SW480 (cell line): ENCODE measurements around the gene RXFP4.
A peak's percentile ranks its signal among the peaks of the same experiment; 100 is the strongest.

Source experiments
- DNase-seq: peaks from one replicate; pipeline ENCODE4 v3.0.0-alpha.2; 2016; ENCODE audit warnings: low spot score

Gene RXFP4

GRCh38 chr1:155931332-155932038 lies 10.0 kb upstream of the RXFP4 start:
- peak; percentile 34 for DNase-seq

- DNase-seq: no peak
These were observed 9.4 kb upstream of the RXFP4 start for GRCh38 chr1:155932081-155932480.

GRCh38 chr1:155932487-155932886 lies 9.0 kb upstream of the RXFP4 start:
- no peak for DNase-seq

GRCh38 chr1:155933591-155934096 lies 7.8 kb upstream of the RXFP4 start:
- DNase-seq: no peak

GRCh38 chr1:155934097-155934935 lies 7.1 kb upstream of the RXFP4 start, which contains the start of gene KHDC4:
Gene KHDC4 (minus strand): TSS chr1:155934413. CDS start chr1:155934373, 40 bp downstream.
- peak; percentile 99 for DNase-seq

GRCh38 chr1:155934936-155935590 lies 6.4 kb upstream of the RXFP4 start:
- DNase-seq: peak; percentile 62

- DNase-seq: peak; percentile 82
These were observed 3.2 kb upstream of the RXFP4 start for GRCh38 chr1:155938220-155938627.

GRCh38 chr1:155940482-155940992 lies 901 bp upstream of the RXFP4 start:
- peak; percentile 81 for DNase-seq

GRCh38 chr1:155941845-155942531 lies 550 bp downstream of the RXFP4 start:
- DNase-seq: peak; percentile 53

- peak; percentile 33 for DNase-seq
These were observed 1.2 kb downstream of the RXFP4 start for GRCh38 chr1:155942578-155943141.

GRCh38 chr1:155944444-155944799 lies 3.0 kb downstream of the RXFP4 start:
- no peak for DNase-seq

GRCh38 chr1:155946633-155947219 lies 5.3 kb downstream of the RXFP4 start:
- no peak for DNase-seq

GRCh38 chr1:155947292-155947691 lies 5.9 kb downstream of the RXFP4 start:
- DNase-seq: no peak

- DNase-seq: no peak
These were observed 6.3 kb downstream of the RXFP4 start for GRCh38 chr1:155947741-155948140.

GRCh38 chr1:155950829-155951228 lies 9.4 kb downstream of the RXFP4 start:
- DNase-seq: no peak

- no peak for DNase-seq
These were observed 10.5 kb downstream of the RXFP4 start for GRCh38 chr1:155951753-155952504.

- DNase-seq: no peak
These were observed 11.1 kb downstream of the RXFP4 start for GRCh38 chr1:155952505-155952890.

GRCh38 chr1:155954645-155955044 lies 13.2 kb downstream of the RXFP4 start:
- no peak for DNase-seq

- DNase-seq: no peak
These were observed 16.0 kb downstream of the RXFP4 start for GRCh38 chr1:155957411-155957915.
